GM12878 (cell line): ENCODE results near the gene GNG13. TPM values are rescaled to one million over a fixed set of nuclear protein-coding genes. Genes with fewer than 3 reads are reported as not detected.
A peak's percentile ranks its signal among the peaks of the same experiment; 100 is the strongest.

Source experiments
- ATAC-seq: fragments of 200-7000 bp; cut with Tn5 transposase; 3 replicates; pipeline ENCODE4 v1.9.1; 2020; ENCODE audit warnings: mild to moderate bottlenecking, moderate library complexity
- BruUV-seq: library from RNA; stranded (reverse); fragments of 400-500 nt; replicated peaks from 2 replicates; lab custom pipeline; 2021; lab: Mats Ljungman, UMichigan
- CTCF ChIA-PET: fragments of 300-600 bp; sonication (Branson Sonifier 250); formaldehyde crosslinking; extraction: SDS; loops from one replicate; lab custom pipeline; 2021; ENCODE audit warnings: inconsistent platforms; lab: Yijun Ruan, JAX
- POLR2A ChIA-PET: fragments of 350-600 bp; formaldehyde crosslinking; extraction: SDS; loops from one replicate; lab custom pipeline; 2021; ENCODE audit warnings: inconsistent platforms; lab: Charles Lee
- RAD21 ChIA-PET: fragments of 300-600 bp; sonication (Branson Sonifier 250); formaldehyde crosslinking; loops from one replicate; lab custom pipeline; 2023; ENCODE audit warnings: antibody characterized with exemption; ENCODE audit not compliant: unreplicated experiment; lab: Charles Lee
- SMC1A ChIA-PET: fragments of 300-600 bp; sonication (Branson Sonifier 250); formaldehyde crosslinking; loops from one replicate; lab custom pipeline; 2023; ENCODE audit not compliant: unreplicated experiment, uncharacterized antibody; lab: Charles Lee
- DNase-seq: peaks from one replicate; pipeline ENCODE4 v3.0.0-alpha.2; 2011; ENCODE audit warnings: low read depth, low spot score
- FAIRE-seq: peaks from 3 replicates; lab custom pipeline; 2011; peaks lifted over from hg19 to GRCh38; lab: Jason Lieb, UNC
- H2AFZ ChIP-seq: 2 replicates; pipeline ENCODE4 v1.6.0; 2011; ENCODE audit warnings: low read depth, low read length, control low read depth; ENCODE audit not compliant: control insufficient read depth
- H3K27ac ChIP-seq: 2 replicates; pipeline ENCODE4 v1.5.1; 2011; ENCODE audit warnings: control low read depth; ENCODE audit not compliant: control insufficient read depth, insufficient read depth
- H3K27me3 ChIP-seq, 2 experiments: replicated peaks in 1 of 2; 2 replicates each; pipeline versions ENCODE4 v1.6.0 to v1.6.1; 2011; ENCODE audit warnings: low read length in 1 of 2; ENCODE audit not compliant: control insufficient read depth in 2 of 2, insufficient read depth in 2 of 2
- H3K36me3 ChIP-seq, 2 experiments: 2 replicates each; pipeline ENCODE4 v1.5.1; 2011; ENCODE audit warnings: low read length in 1 of 2; ENCODE audit not compliant: control insufficient read depth in 2 of 2, insufficient read depth in 2 of 2
- H3K4me1 ChIP-seq: 2 replicates; pipeline ENCODE4 v1.6.1; 2011; ENCODE audit warnings: mild to moderate bottlenecking, low read length, moderate library complexity, mixed read lengths; ENCODE audit not compliant: control insufficient read depth, insufficient read depth
- H3K4me2 ChIP-seq: 2 replicates; pipeline ENCODE4 v1.6.0; 2011; ENCODE audit warnings: control low read depth; ENCODE audit not compliant: control insufficient read depth, insufficient read depth
- H3K4me3 ChIP-seq: fragments of 200-600 bp; sonication (generic); 2 replicates; pipeline ENCODE4 v1.5.1; 2016
- H3K79me2 ChIP-seq: 2 replicates; pipeline ENCODE4 v1.6.0; 2011; ENCODE audit warnings: low read length; ENCODE audit not compliant: control insufficient read depth, insufficient read depth
- H3K9ac ChIP-seq: 2 replicates; pipeline ENCODE4 v1.8.0; 2011; ENCODE audit warnings: low read length, control low read depth, mixed read lengths; ENCODE audit not compliant: control insufficient read depth, insufficient read depth
- H3K9me3 ChIP-seq: replicated peaks from 3 replicates; pipeline ENCODE4 v1.5.1; 2011; ENCODE audit warnings: mild to moderate bottlenecking, low read length; ENCODE audit not compliant: control insufficient read depth, insufficient read depth
- H4K20me1 ChIP-seq: 2 replicates; pipeline ENCODE4 v1.6.0; 2011; ENCODE audit not compliant: control insufficient read depth, insufficient read depth
- EP300 ChIP-seq, 2 experiments: fragments of 150-350 bp in 1 of 2; IDR thresholded peaks; 2 replicates each; pipeline ENCODE4 v1.6.1; 2011 to 2012; ENCODE audit warnings: low read depth in 2 of 2, low read length in 2 of 2, borderline replicate concordance in 1 of 2, improper control_type of control experiment in 1 of 2, inconsistent platforms in 1 of 2; ENCODE audit not compliant: control insufficient read depth in 1 of 2
- ETV6 ChIP-seq, 2 experiments: fragments of 450-650 bp in 1 of 2; IDR thresholded peaks in 1 of 2; conservative IDR thresholded peaks in 1 of 2; 2 replicates each; pipeline ENCODE4 v1.6.1; 2014; ENCODE audit warnings: antibody characterized with exemption in 1 of 2, borderline replicate concordance in 1 of 2, low read depth in 1 of 2, mild to moderate bottlenecking in 1 of 2, moderate library complexity in 1 of 2
- HCFC1 ChIP-seq: fragments of 150-350 bp; IDR thresholded peaks from 2 replicates; pipeline ENCODE4 v1.6.1; 2014; ENCODE audit warnings: low read length
- HDAC2 ChIP-seq: fragments of 200-600 bp; sonication (generic); IDR thresholded peaks from 2 replicates; pipeline ENCODE4 v1.6.1; 2017
- KDM1A ChIP-seq: fragments of 200-600 bp; sonication (generic); IDR thresholded peaks from 2 replicates; pipeline ENCODE4 v1.6.1; 2016; ENCODE audit warnings: borderline replicate concordance
- MAX ChIP-seq: IDR thresholded peaks from 2 replicates; pipeline ENCODE4 v1.6.1; 2012; ENCODE audit warnings: low read depth, low read length, improper control_type of control experiment
- MEF2A ChIP-seq: IDR thresholded peaks from 2 replicates; pipeline ENCODE4 v1.6.1; 2011; ENCODE audit warnings: low read depth, mild to moderate bottlenecking, low read length, moderate library complexity; ENCODE audit not compliant: insufficient read depth
- MYB ChIP-seq: fragments of 150-350 bp; IDR thresholded peaks from 2 replicates; pipeline ENCODE4 v1.6.1; 2014; ENCODE audit warnings: mild to moderate bottlenecking, low read depth, low read length, borderline replicate concordance
- SP1 ChIP-seq: IDR thresholded peaks from one replicate; pipeline ENCODE4 v1.6.1; 2011; ENCODE audit warnings: low read depth, low read length
- SPI1 ChIP-seq: IDR thresholded peaks from 2 replicates; pipeline ENCODE4 v1.6.1; 2011; ENCODE audit warnings: low read depth, mild to moderate bottlenecking, low read length, moderate library complexity, borderline replicate concordance; ENCODE audit not compliant: insufficient read depth
- TBL1XR1 ChIP-seq: IDR thresholded peaks from 2 replicates; pipeline ENCODE4 v1.6.1; 2012; ENCODE audit warnings: low read depth, low read length, improper control_type of control experiment
- TCF12 ChIP-seq: IDR thresholded peaks from 2 replicates; pipeline ENCODE4 v1.6.1; 2011; ENCODE audit warnings: low read depth, mild to moderate bottlenecking, low read length
- ZBED1 ChIP-seq: IDR thresholded peaks from 2 replicates; pipeline ENCODE4 v1.6.1; 2016; ENCODE audit warnings: borderline replicate concordance
- ZBTB11 ChIP-seq: fragments of 450-650 bp; formaldehyde crosslinking; IDR thresholded peaks from 2 replicates; pipeline ENCODE4 v1.5.0; 2022; ENCODE audit warnings: mild to moderate bottlenecking, missing genetic modification characterization
- ZNF592 ChIP-seq: fragments of 450-650 bp; IDR thresholded peaks from 2 replicates; pipeline ENCODE4 v1.6.1; 2017; ENCODE audit warnings: mild to moderate bottlenecking, moderate library complexity
- ZZZ3 ChIP-seq: IDR thresholded peaks from 2 replicates; pipeline ENCODE4 v1.6.1; 2011; ENCODE audit warnings: low read depth; ENCODE audit not compliant: control insufficient read depth, insufficient read length
- WGBS: methylation state at CpG from one replicate; pipeline ENCODE4 v1.1.6; 2016; ENCODE audit warnings: low lambda C conversion rate; ENCODE audit not compliant: insufficient replicate concordance, insufficient coverage; ENCODE audit errors: missing lambda C conversion rate; 5-methylcytosine and 5-hydroxymethylcytosine counted together
- in situ Hi-C: fragments of 300-500 bp; cut with MboI; formaldehyde crosslinking; loops from 9 replicates; pipeline ENCODE4 v1.14.3; 2018; ENCODE audit warnings: mixed read lengths
- intact Hi-C: fragments of 100-400 bp; cut with micrococcal nuclease; formaldehyde crosslinking; loops from one replicate; pipeline ENCODE4 v1.14.2; 2022; ENCODE audit not compliant: unreplicated experiment
- polyA plus RNA-seq, 11 experiments: library from polyadenylated mRNA; depleted of rRNA in 4 of 11; unstranded in 6 of 11; stranded (reverse) in 5 of 11; fragments of >200 nt; fragmentation: Nextera tagmentation in 4 of 11; fragmentation: Illumina TruSeq in 1 of 11; extraction: Ambion mirVana in 4 of 11; extraction: Trizol in 1 of 11; gene quantifications; 1 replicate in 1 of 11; 2 replicates in 10 of 11; pipeline versions ENCODE4 v1.2.1 to v1.2.3, GENCODE V29; 2011 to 2016; ENCODE audit warnings: inconsistent platforms in 2 of 11, missing spikeins in 2 of 11, low read depth in 1 of 11
- total RNA-seq, 4 experiments: library from RNA; depleted of rRNA in 3 of 4; stranded (reverse); fragments of >200 nt in 3 of 4; fragmentation: Illumina TruSeq in 1 of 4; extraction: Trizol in 1 of 4; gene quantifications; 2 replicates each; pipeline versions ENCODE4 v1.2.1 to v1.2.3, GENCODE V29; 2013 to 2021

The GNG13 gene
- total and polyA plus RNA-seq, 10 of the 15 experiments (the other 5 are each of a cell fraction or from before 2014, with no cell fraction given), result not detected

GRCh38 chr16:789191-789850 is 11.2 kb downstream of the GNG13 start:
- H3K27ac ChIP-seq, result no peak overlapping the region
- SMC1A ChIA-PET, result interaction anchor here (1.5 kb wide), 1 partner anchor 77 kb away, joined by 5 read pairs; no protein-coding TSS in a partner anchor
- WGBS, result 72% methylated on average over 33 of the region's 33 CpGs
- TF ChIP-seq ZNF592 (no peak), TBL1XR1 (no peak), MEF2A (no peak), HDAC2 (no peak), ZBTB11 (CRISPR knock-in tag) (no peak), EP300 (IDR thresholded peaks at IDR 0.05; ENCODE audit: borderline replicate concordance in 1 of 2, control insufficient read depth in 1 of 2, low read depth in 2 of 2, low read length in 2 of 2) (no peak), ZZZ3 (no peak), SPI1 (no peak), MYB (no peak), MAX (no peak), KDM1A (no peak), TCF12 (no peak), ZBED1 (no peak), SP1 (no peak), ETV6 (conservative IDR thresholded peaks at IDR 0.05 in 1 of 2, IDR thresholded peaks at IDR 0.05 in 1 of 2; ENCODE audit: borderline replicate concordance in 1 of 2, low read depth in 1 of 2) (no peak), HCFC1 (no peak)

More at GRCh38 chr16:789191-789850, 11.2 kb downstream of the GNG13 start:
- Histone ChIP-seq H3K9me3 (no peaks in the 10 kb centered on the region), H3K36me3 (peaks cover 0 to 21% of the 10 kb centered on the region in 2 experiments; a peak in 2 of 4 replicates), H3K4me2 (peak overlapping the region; percentile 24), H3K79me2 (peaks cover 24% of the 10 kb centered on the region), H3K4me1 (peaks cover 9% of the 10 kb centered on the region), H2AFZ (no peak overlapping the region), H3K27me3 (no peaks in the 10 kb centered on the region), H3K4me3 (peak overlapping the region; percentile 84), H3K9ac (peak overlapping the region; percentile 86), H4K20me1 (no peaks in the 10 kb centered on the region)
- POLR2A ChIA-PET, result interaction anchor here (1.2 to 1.5 kb wide), 2 partner anchors 18 to 917 kb away, joined by 3 read pairs; partner anchors contain the start of gene MAPK8IP3
- FAIRE-seq (no peak), DNase-seq (no peak), ATAC-seq (no peak)
- RAD21 ChIA-PET, result no interaction called here
- CTCF ChIA-PET, result interaction anchor here (5.2 kb wide), 1 partner anchor 77 kb away, joined by 32 read pairs; no protein-coding TSS in a partner anchor
- in situ Hi-C loops, result loop anchor here (5.0 kb wide), 2 partner anchors 47 to 77 kb away; partner anchors contain the start of gene CIAO3
- intact Hi-C loops, result loop anchor here (5.0 kb wide), 1 partner anchor 47 kb away; the partner anchor contains the start of gene CIAO3
- no TSS peak for BruUV-seq
